H1 (cell line): ENCODE results near the gene SDR39U1. TPM values are rescaled to one million over a fixed set of nuclear protein-coding genes. Genes with fewer than 3 reads are reported as not detected.

Experiments used
- CTCF ChIA-PET: fragments of 300-600 bp; sonication (Branson Sonifier 250); formaldehyde crosslinking; loops from one replicate; lab custom pipeline; 2021; ENCODE audit not compliant: partially characterized antibody; lab: Charles Lee
- POLR2A ChIA-PET: fragments of 300-600 bp; sonication (Branson Sonifier 250); formaldehyde crosslinking; loops from one replicate; lab custom pipeline; 2021; ENCODE audit warnings: inconsistent platforms; ENCODE audit not compliant: partially characterized antibody; lab: Charles Lee
- DNase-seq, 2 experiments: peaks; one replicate each; pipeline versions ENCODE4 v3.0.0 to v3.0.0-alpha.2; 2010 to 2022; ENCODE audit warnings: low spot score in 2 of 2, low read depth in 1 of 2, mixed read lengths in 1 of 2
- FAIRE-seq: peaks from 2 replicates; lab custom pipeline; 2011; peaks lifted over from hg19 to GRCh38; lab: Jason Lieb, UNC
- H2AFZ ChIP-seq: 2 replicates; pipeline ENCODE4 v1.8.1; 2012; ENCODE audit warnings: low read length, inconsistent platforms
- H2AK5ac ChIP-seq: 2 replicates; pipeline ENCODE4 v1.6.1; 2013; ENCODE audit warnings: low read depth, low read length
- H2BK120ac ChIP-seq: replicated peaks from 2 replicates; pipeline ENCODE3; 2013; ENCODE audit warnings: low read depth, low read length, inconsistent platforms
- H2BK12ac ChIP-seq: 2 replicates; pipeline ENCODE4 v1.6.1; 2013; ENCODE audit warnings: low read depth, low read length
- H2BK15ac ChIP-seq: 2 replicates; pipeline ENCODE4 v1.6.1; 2013; ENCODE audit warnings: low read length
- H2BK20ac ChIP-seq: 2 replicates; pipeline ENCODE4 v1.6.1; 2013; ENCODE audit warnings: low read length
- H2BK5ac ChIP-seq: 2 replicates; pipeline ENCODE4 v1.6.1; 2013; ENCODE audit warnings: low read depth, low read length
- H3K14ac ChIP-seq: 2 replicates; pipeline ENCODE4 v1.6.1; 2013; ENCODE audit warnings: inconsistent platforms; ENCODE audit not compliant: insufficient read length
- H3K18ac ChIP-seq: 2 replicates; pipeline ENCODE4 v1.6.1; 2013; ENCODE audit warnings: low read length; ENCODE audit errors: extremely low read depth
- H3K23ac ChIP-seq: 2 replicates; pipeline ENCODE4 v1.6.1; 2013; ENCODE audit warnings: inconsistent platforms; ENCODE audit not compliant: insufficient read length
- H3K23me2 ChIP-seq: 2 replicates; pipeline ENCODE4 v1.6.1; 2013; ENCODE audit warnings: low read depth, low read length
- H3K27ac ChIP-seq: 2 replicates; pipeline ENCODE4 v1.6.1; 2011; ENCODE audit warnings: low read depth, low read length, inconsistent platforms
- H3K27me3 ChIP-seq, 4 experiments: replicated peaks in 1 of 4; 1 replicate in 1 of 4; 2 replicates in 3 of 4; pipeline versions ENCODE4 v1.6.1 to v1.8.1; 2011 to 2013; ENCODE audit warnings: low read length in 3 of 4, mild to moderate bottlenecking in 3 of 4, inconsistent platforms in 2 of 4, mixed read lengths in 2 of 4, moderate library complexity in 1 of 4; ENCODE audit not compliant: control insufficient read depth in 3 of 4, insufficient read depth in 3 of 4; ENCODE audit errors: extremely low read depth in 1 of 4
- H3K36me3 ChIP-seq, 4 experiments: 2 replicates each; pipeline versions ENCODE4 v1.6.1 to v1.8.1; 2011 to 2013; ENCODE audit warnings: mild to moderate bottlenecking in 4 of 4, low read length in 3 of 4, moderate library complexity in 2 of 4, control low read depth in 1 of 4, inconsistent platforms in 1 of 4; ENCODE audit not compliant: insufficient read depth in 4 of 4, control insufficient read depth in 2 of 4
- H3K4ac ChIP-seq: replicated peaks from 2 replicates; pipeline ENCODE3; 2013; ENCODE audit warnings: low read length, low read depth, mixed read lengths, inconsistent platforms; ENCODE audit not compliant: insufficient read length
- H3K4me1 ChIP-seq, 4 experiments: replicated peaks in 1 of 4; 1 replicate in 1 of 4; 2 replicates in 3 of 4; pipeline versions ENCODE4 v1.6.1 to v1.8.1; 2011 to 2013; ENCODE audit warnings: low read length in 3 of 4, inconsistent platforms in 2 of 4, mixed read lengths in 1 of 4; ENCODE audit not compliant: insufficient read depth in 4 of 4, control insufficient read depth in 3 of 4
- H3K4me2 ChIP-seq, 2 experiments: 2 replicates each; pipeline versions ENCODE4 v1.6.1 to v1.8.1; 2011 to 2013; ENCODE audit warnings: low read depth in 2 of 2, low read length in 2 of 2, control low read depth in 1 of 2, inconsistent platforms in 1 of 2, mild to moderate bottlenecking in 1 of 2; ENCODE audit not compliant: insufficient read depth in 1 of 2
- H3K4me3 ChIP-seq, 4 experiments: fragments of 200-600, 300-600 bp in 1 of 4; sonication (generic), shearing (Covaris generic), sonication (Bioruptor Twin) in 1 of 4; 2 replicates each; pipeline versions ENCODE4 v1.5.1 to v1.8.1; 2011 to 2016; ENCODE audit warnings: low read length in 4 of 4, low read depth in 3 of 4, control low read depth in 2 of 4, inconsistent platforms in 2 of 4, mild to moderate bottlenecking in 2 of 4, mixed read lengths in 1 of 4, moderate library complexity in 1 of 4; ENCODE audit not compliant: insufficient read depth in 2 of 4; ENCODE audit errors: extremely low read depth in 1 of 4
- H3K56ac ChIP-seq: replicated peaks from 2 replicates; pipeline ENCODE3; 2013; ENCODE audit warnings: low read depth, mild to moderate bottlenecking, mixed read lengths, low read length, inconsistent platforms; ENCODE audit not compliant: insufficient read length
- H3K79me1 ChIP-seq: 2 replicates; pipeline ENCODE4 v1.6.1; 2013; ENCODE audit warnings: low read depth, low read length, control low read depth
- H3K79me2 ChIP-seq, 2 experiments: 2 replicates each; pipeline versions ENCODE4 v1.6.1 to v1.8.1; 2012 to 2013; ENCODE audit warnings: low read length in 2 of 2, mild to moderate bottlenecking in 2 of 2, inconsistent platforms in 1 of 2; ENCODE audit not compliant: insufficient read depth in 2 of 2, control insufficient read depth in 1 of 2
- H3K9ac ChIP-seq, 4 experiments: replicated peaks in 1 of 4; 1 replicate in 1 of 4; 2 replicates in 3 of 4; pipeline versions ENCODE4 v1.6.1 to v1.8.1; 2011 to 2013; ENCODE audit warnings: low read depth in 3 of 4, low read length in 3 of 4, control low read depth in 2 of 4, mild to moderate bottlenecking in 2 of 4, moderate library complexity in 2 of 4, inconsistent platforms in 1 of 4; ENCODE audit errors: extremely low read depth in 1 of 4
- H3K9me3 ChIP-seq, 2 experiments: 2 replicates each; pipeline versions ENCODE4 v1.6.1 to v1.8.1; 2012 to 2013; ENCODE audit warnings: mild to moderate bottlenecking in 2 of 2, moderate library complexity in 2 of 2, control low read depth in 1 of 2, inconsistent platforms in 1 of 2, low read depth in 1 of 2, low read length in 1 of 2, mixed read lengths in 1 of 2; ENCODE audit not compliant: insufficient read depth in 2 of 2
- H4K20me1 ChIP-seq, 2 experiments: replicated peaks in 1 of 2; 2 replicates each; pipeline versions ENCODE3 to v1.8.1; 2011 to 2013; ENCODE audit warnings: inconsistent platforms in 2 of 2, low read length in 2 of 2, mild to moderate bottlenecking in 1 of 2; ENCODE audit not compliant: insufficient read depth in 2 of 2, control insufficient read depth in 1 of 2
- H4K5ac ChIP-seq: 2 replicates; pipeline ENCODE4 v1.6.1; 2013; ENCODE audit warnings: low read length, low read depth, mixed read lengths, inconsistent platforms; ENCODE audit not compliant: insufficient read length
- H4K8ac ChIP-seq: 2 replicates; pipeline ENCODE4 v1.8.0; 2013; ENCODE audit warnings: mild to moderate bottlenecking, moderate library complexity, low read length, inconsistent platforms; ENCODE audit not compliant: insufficient read depth; ENCODE audit errors: extremely low read depth
- H4K91ac ChIP-seq: replicated peaks from 2 replicates; pipeline ENCODE3; 2013; ENCODE audit warnings: low read length, mixed read lengths, inconsistent platforms; ENCODE audit not compliant: insufficient read length
- NANOG ChIP-seq: IDR thresholded peaks from 2 replicates; pipeline ENCODE4 v1.6.1; 2011; ENCODE audit warnings: low read length, low read depth, mild to moderate bottlenecking, inconsistent platforms; ENCODE audit not compliant: insufficient read depth, poor library complexity, severe bottlenecking
- POLR2AphosphoS5 ChIP-seq: IDR thresholded peaks from 2 replicates; pipeline ENCODE4 v1.6.1; 2011; ENCODE audit warnings: low read depth, low read length
- SP4 ChIP-seq: IDR thresholded peaks from 2 replicates; pipeline ENCODE4 v1.6.1; 2012; ENCODE audit warnings: low read length, inconsistent platforms
- TBP ChIP-seq: IDR thresholded peaks from 2 replicates; pipeline ENCODE4 v1.6.1; 2011; ENCODE audit warnings: low read depth, low read length, improper control_type of control experiment
- WGBS, 2 experiments: shearing (Covaris generic) in 1 of 2; methylation state at CpG; one replicate each; pipeline versions ENCODE4 v1.1.6 to v1.1.7; 2013 to 2015; ENCODE audit warnings: low lambda C conversion rate in 2 of 2, mixed read lengths in 2 of 2, inconsistent platforms in 1 of 2, low coverage in 1 of 2, missing lambda C conversion rate in 1 of 2; ENCODE audit not compliant: insufficient replicate concordance in 2 of 2, insufficient coverage in 1 of 2, insufficient read length in 1 of 2; ENCODE audit errors: extremely low coverage in 1 of 2, missing lambda C conversion rate in 1 of 2; 5-methylcytosine and 5-hydroxymethylcytosine counted together
- polyA plus RNA-seq, 7 experiments: library from polyadenylated mRNA; depleted of rRNA in 3 of 7; stranded (reverse) in 5 of 7; unstranded in 2 of 7; fragments of >200 nt in 5 of 7; fragments of 200-250 nt in 2 of 7; gene quantifications; 1 replicate in 5 of 7; 2 replicates in 1 of 7; 4 replicates in 1 of 7; pipeline versions ENCODE4 v1.2.1 to v1.2.3, GENCODE V29; 2011 to 2013; ENCODE audit warnings: missing spikeins in 2 of 7, mixed read lengths in 2 of 7
- total RNA-seq: library from RNA; stranded (reverse); fragmentation: NEBNext Ultra II Directional; extraction: Animal tissue kit (Norgen Biotek cat#: 25700); gene quantifications from 2 replicates; pipeline ENCODE4 v1.2.1, GENCODE V29; 2021
- TF ChIP-seq, protein P1 (sequence below): IDR thresholded peaks from 2 replicates; pipeline ENCODE4 v1.6.1; 2012; ENCODE audit warnings: inconsistent platforms
- TF ChIP-seq, protein P2 (sequence below): IDR thresholded peaks from 2 replicates; pipeline ENCODE4 v1.6.1; 2012; ENCODE audit warnings: inconsistent platforms

SDR39U1 gene
- total and polyA plus RNA-seq, 2 of the 8 experiments (the other 6 are each of a cell fraction or from before 2014, with no cell fraction given): 46.7 to 98.8 TPM

DNA sequence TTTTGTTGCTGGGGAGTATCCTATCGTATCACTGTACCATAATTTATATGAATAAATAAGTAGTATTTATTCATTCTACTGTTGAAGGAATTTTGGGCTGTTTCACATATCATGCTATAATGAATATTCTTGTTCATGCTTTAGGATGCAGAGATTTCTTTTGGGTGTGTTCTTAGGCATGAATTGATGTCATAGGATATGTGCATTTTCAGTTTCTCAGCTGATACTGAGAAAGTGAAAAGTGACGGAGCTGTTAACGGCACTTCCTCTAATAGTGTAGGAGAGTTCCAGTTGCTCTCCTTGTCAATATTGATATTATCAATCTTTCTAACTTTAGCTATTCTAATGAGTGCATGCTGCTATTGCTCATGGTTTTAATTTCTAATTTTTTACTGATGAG is 23.2 kb upstream of the SDR39U1 start:
- Histone ChIP-seq H4K20me1 (no peaks in the 10 kb centered on the region), H3K23me2 (no peaks in the 10 kb centered on the region), H3K79me2 (no peaks in the 10 kb centered on the region), H4K5ac (no peak overlapping the region), H3K4me2 (no peak overlapping the region), H3K36me3 (no peaks in the 10 kb centered on the region), H3K4me1 (no peaks in the 10 kb centered on the region), H4K8ac (no peak overlapping the region), H3K14ac (no peak overlapping the region), H2BK15ac (no peak overlapping the region), H2BK5ac (no peak overlapping the region), H2BK20ac (no peak overlapping the region), H3K27me3 (no peaks in the 10 kb centered on the region), H3K56ac (no peak overlapping the region), H3K23ac (no peak overlapping the region), H3K27ac (no peak overlapping the region), H3K9ac (no peak overlapping the region), H2AFZ (no peak overlapping the region), H2AK5ac (no peak overlapping the region), H3K4me3 (no peak overlapping the region), H2BK12ac (no peak overlapping the region), H2BK120ac (no peak overlapping the region), H3K4ac (no peak overlapping the region), H4K91ac (no peak overlapping the region), H3K9me3 (no peaks in the 10 kb centered on the region), H3K18ac (no peak overlapping the region), H3K79me1 (no peaks in the 10 kb centered on the region)
- CTCF ChIA-PET: no interaction called here
- FAIRE-seq: no peak
- 86% methylated on average over 3 of the region's 3 CpGs; no CpG with 5 or more reads in 1 of the 2 experiments for WGBS, 2 experiments
- TF ChIP-seq POLR2AphosphoS5 (no peak), SP4 (no peak), NANOG (no peak), TBP (no peak)
- TF ChIP-seq, protein P1, sequence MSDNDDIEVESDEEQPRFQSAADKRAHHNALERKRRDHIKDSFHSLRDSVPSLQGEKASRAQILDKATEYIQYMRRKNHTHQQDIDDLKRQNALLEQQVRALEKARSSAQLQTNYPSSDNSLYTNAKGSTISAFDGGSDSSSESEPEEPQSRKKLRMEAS: no peak
- TF ChIP-seq, protein P2, sequence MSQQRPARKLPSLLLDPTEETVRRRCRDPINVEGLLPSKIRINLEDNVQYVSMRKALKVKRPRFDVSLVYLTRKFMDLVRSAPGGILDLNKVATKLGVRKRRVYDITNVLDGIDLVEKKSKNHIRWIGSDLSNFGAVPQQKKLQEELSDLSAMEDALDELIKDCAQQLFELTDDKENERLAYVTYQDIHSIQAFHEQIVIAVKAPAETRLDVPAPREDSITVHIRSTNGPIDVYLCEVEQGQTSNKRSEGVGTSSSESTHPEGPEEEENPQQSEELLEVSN: no peak
- POLR2A ChIA-PET: interaction anchor here (0.9 kb wide), 1 partner anchor 12 kb away, joined by 3 read pairs; no protein-coding TSS in a partner anchor
- no peak for DNase-seq
